Mesodermal cell (in vitro differentiated cells): ENCODE data around the gene EAF2.

Experiments used
- H3K27ac ChIP-seq: 2 replicates; pipeline ENCODE4 v1.7.0; 2013; ENCODE audit warnings: mild to moderate bottlenecking, low read depth, low read length, moderate library complexity; ENCODE audit not compliant: severe bottlenecking
- H3K36me3 ChIP-seq: 2 replicates; pipeline ENCODE4 v1.7.1; 2013; ENCODE audit warnings: mild to moderate bottlenecking, low read length, moderate library complexity; ENCODE audit not compliant: control insufficient read depth, insufficient read depth
- H3K4me1 ChIP-seq: one replicate; pipeline ENCODE4 v1.7.1; 2013; ENCODE audit warnings: mild to moderate bottlenecking, low read length; ENCODE audit not compliant: insufficient read depth, control insufficient read depth, poor library complexity, severe bottlenecking
- H3K4me3 ChIP-seq: 2 replicates; pipeline ENCODE4 v1.7.0; 2013; ENCODE audit warnings: low read length, control low read depth, mild to moderate bottlenecking; ENCODE audit not compliant: insufficient read depth, poor library complexity, severe bottlenecking; ENCODE audit errors: extremely low read depth
- H3K9me3 ChIP-seq: 2 replicates; pipeline ENCODE4 v1.7.1; 2013; ENCODE audit warnings: mild to moderate bottlenecking, low read length, moderate library complexity; ENCODE audit not compliant: control insufficient read depth
- WGBS, 2 experiments: methylation state at CpG; one replicate each; pipeline ENCODE4 v1.1.5; 2013; ENCODE audit warnings: missing lambda C conversion rate in 2 of 2; ENCODE audit not compliant: insufficient coverage in 2 of 2; 5-methylcytosine and 5-hydroxymethylcytosine counted together

Gene EAF2

GRCh38 chr3:121819236-121819635 lies 15.8 kb upstream of the EAF2 start:
- H3K27ac ChIP-seq = no peak overlapping the region
- H3K9me3 ChIP-seq = peaks cover 13% of the 10 kb centered on the region
- H3K36me3 ChIP-seq = peaks cover 51% of the 10 kb centered on the region
- H3K4me3 ChIP-seq = no peak overlapping the region
- 100% methylated on average over 2 of the region's 3 CpGs; no CpG with 5 or more reads in 1 of the 2 experiments for WGBS, 2 experiments
- no peaks in the 10 kb centered on the region for H3K4me1 ChIP-seq

- Histone ChIP-seq H3K9me3 (peaks cover 13% of the 10 kb centered on the region), H3K36me3 (peaks cover 73% of the 10 kb centered on the region), H3K4me1 (no peaks in the 10 kb centered on the region), H3K27ac (no peak overlapping the region), H3K4me3 (no peak overlapping the region)
- 90 to 93% methylated on average over 2 of the region's 2 CpGs for WGBS, 2 experiments
Observed at GRCh38 chr3:121821421-121822199, 13.4 kb upstream of the EAF2 start.

DNA sequence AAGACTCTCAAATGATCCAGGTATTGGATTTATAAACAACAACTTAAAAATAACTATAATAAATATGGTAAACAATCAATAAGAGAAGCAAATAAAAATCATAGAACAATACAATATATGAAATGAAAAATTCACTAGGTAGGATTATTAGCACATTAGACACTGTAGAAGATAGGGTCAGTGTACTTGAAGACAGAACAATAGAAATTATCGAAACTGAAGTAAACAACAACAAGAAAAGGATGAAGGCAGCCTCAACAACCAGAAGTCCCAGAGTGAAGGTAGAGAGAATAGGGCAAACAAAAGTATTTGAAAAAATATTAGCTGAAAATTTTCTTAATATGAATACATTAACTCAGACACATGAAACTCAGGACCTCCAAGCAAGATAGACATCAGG lies 12.0 kb upstream of the EAF2 start:
- Histone ChIP-seq H3K36me3 (peaks cover 71% of the 10 kb centered on the region), H3K9me3 (peaks cover 13% of the 10 kb centered on the region), H3K4me1 (no peaks in the 10 kb centered on the region), H3K27ac (no peak overlapping the region), H3K4me3 (no peak overlapping the region)
- WGBS, 2 experiments = no CpG with 5 or more reads among the region's 1 CpG

- H3K4me3 ChIP-seq = peak overlapping the region; percentile 66
- no peaks in the 10 kb centered on the region for H3K4me1 ChIP-seq
- 16 to 17% methylated on average over 9 to 10 of the region's 15 CpGs for WGBS, 2 experiments
- H3K9me3 ChIP-seq = no peaks in the 10 kb centered on the region
- peaks cover 30% of the 10 kb centered on the region for H3K36me3 ChIP-seq
- H3K27ac ChIP-seq = peak overlapping the region; percentile 25
Observed at GRCh38 chr3:121834157-121834670, 795 bp upstream of the EAF2 start.

DNA sequence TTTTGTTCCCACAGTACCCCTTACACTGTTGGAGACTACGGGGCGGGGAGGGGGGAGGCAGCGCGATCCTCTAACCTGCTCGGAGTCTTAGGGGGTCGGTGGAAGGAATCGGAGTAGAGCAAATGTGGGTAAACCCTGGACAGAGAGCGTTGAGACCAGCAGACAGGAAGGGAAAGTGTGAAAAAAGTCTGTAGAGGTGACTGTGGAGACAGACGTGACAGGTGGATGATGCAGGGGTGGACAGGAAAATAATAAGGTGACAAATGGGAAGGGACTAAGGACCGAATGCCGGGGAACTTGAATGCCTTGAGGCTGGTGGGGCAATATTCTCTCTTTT lies 424 bp downstream of the EAF2 start:
- no peaks in the 10 kb centered on the region for H3K9me3 ChIP-seq
- peak overlapping the region; percentile 66 for H3K4me3 ChIP-seq
- H3K4me1 ChIP-seq = no peaks in the 10 kb centered on the region
- H3K36me3 ChIP-seq = peaks cover 24% of the 10 kb centered on the region
- no peak overlapping the region for H3K27ac ChIP-seq
- 0% methylated on average over 2 to 9 of the region's 11 CpGs for WGBS, 2 experiments

DNA sequence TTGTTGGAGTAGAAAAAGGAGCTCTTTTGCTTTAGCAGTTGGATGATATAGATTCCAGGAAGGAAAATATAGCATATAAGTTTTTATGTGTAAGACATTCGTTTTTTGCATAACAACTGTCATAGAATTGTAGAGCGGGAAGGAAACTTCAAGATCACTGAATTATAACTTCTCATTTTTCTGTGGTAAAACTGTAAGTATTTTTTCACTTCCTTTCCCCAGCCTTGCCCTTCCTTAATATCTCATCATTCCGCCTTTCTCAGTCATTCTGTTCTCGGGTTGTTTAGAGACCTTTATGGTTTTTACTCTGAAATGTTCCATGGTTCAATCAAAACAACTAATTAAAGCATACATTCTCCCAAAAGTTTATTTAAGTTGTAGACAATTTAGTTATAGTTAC lies 1.1 kb downstream of the EAF2 start:
- no peaks in the 10 kb centered on the region for H3K4me1 ChIP-seq
- H3K4me3 ChIP-seq = no peak overlapping the region
- H3K27ac ChIP-seq = no peak overlapping the region
- peaks cover 22% of the 10 kb centered on the region for H3K36me3 ChIP-seq
- WGBS, 2 experiments = 100% methylated on average over 1 of the region's 4 CpGs; no CpG with 5 or more reads in 1 of the 2 experiments
- no peaks in the 10 kb centered on the region for H3K9me3 ChIP-seq

- H3K4me3 ChIP-seq = no peak overlapping the region
- WGBS, 2 experiments = 75 to 89% methylated on average over 1 of the region's 3 CpGs
- no peak overlapping the region for H3K27ac ChIP-seq
- H3K36me3 ChIP-seq = peaks cover 18% of the 10 kb centered on the region
- H3K4me1 ChIP-seq = no peaks in the 10 kb centered on the region
- H3K9me3 ChIP-seq = no peaks in the 10 kb centered on the region
Observed at GRCh38 chr3:121836481-121836880, 1.5 kb downstream of the EAF2 start.

- H3K4me1 ChIP-seq = no peaks in the 10 kb centered on the region
- H3K27ac ChIP-seq = no peak overlapping the region
- H3K36me3 ChIP-seq = no peaks in the 10 kb centered on the region
- no peak overlapping the region for H3K4me3 ChIP-seq
- 87 to 88% methylated on average over 18 to 20 of the region's 23 CpGs for WGBS, 2 experiments
- no peaks in the 10 kb centered on the region for H3K9me3 ChIP-seq
Observed at GRCh38 chr3:121839962-121840361, 5.0 kb downstream of the EAF2 start.

DNA sequence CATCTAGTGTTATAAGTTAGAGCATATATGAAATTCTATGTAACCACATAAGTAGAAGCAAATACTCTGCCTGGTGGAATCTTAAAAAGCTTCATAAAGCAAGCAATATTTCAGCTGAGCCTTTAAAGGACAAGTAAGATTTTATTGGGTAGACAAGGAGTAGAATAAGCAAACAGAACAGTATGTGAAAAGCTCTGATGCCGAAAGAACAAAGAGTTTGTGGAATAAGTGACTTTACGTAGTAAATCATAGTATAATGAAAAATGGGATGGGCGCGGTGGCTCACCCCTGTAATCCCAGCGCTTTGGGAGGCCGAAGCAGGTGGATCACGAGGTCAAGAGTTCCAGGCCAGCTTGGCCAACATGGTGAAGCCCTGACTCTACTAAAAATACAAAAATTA lies 9.9 kb downstream of the EAF2 start:
- Histone ChIP-seq H3K4me1 (no peaks in the 10 kb centered on the region), H3K4me3 (no peak overlapping the region), H3K36me3 (no peaks in the 10 kb centered on the region), H3K27ac (no peak overlapping the region), H3K9me3 (no peaks in the 10 kb centered on the region)
- WGBS, 2 experiments = 86 to 97% methylated on average over 5 to 6 of the region's 7 CpGs

GRCh38 chr3:121852256-121852655 lies 17.2 kb downstream of the EAF2 start:
- no peak overlapping the region for H3K4me3 ChIP-seq
- no peak overlapping the region for H3K27ac ChIP-seq
- no peaks in the 10 kb centered on the region for H3K9me3 ChIP-seq
- H3K36me3 ChIP-seq = no peaks in the 10 kb centered on the region
- H3K4me1 ChIP-seq = no peaks in the 10 kb centered on the region
- 100% methylated on average over 1 of the region's 2 CpGs for WGBS, 2 experiments

- Histone ChIP-seq H3K4me1 (no peaks in the 10 kb centered on the region), H3K27ac (no peak overlapping the region), H3K9me3 (no peaks in the 10 kb centered on the region), H3K4me3 (no peak overlapping the region), H3K36me3 (no peaks in the 10 kb centered on the region)
- 22 to 57% methylated on average over 1 to 2 of the region's 5 CpGs for WGBS, 2 experiments
Observed at GRCh38 chr3:121855555-121855954, 20.5 kb downstream of the EAF2 start.
